Nephron progenitor cell (in vitro differentiated cells): ENCODE measurements around the gene COPE.
A peak's percentile ranks its signal among the peaks of the same experiment; 100 is the strongest.

Experiments
- DNase-seq: peaks from one replicate; pipeline ENCODE4 v3.0.0; 2021
- H3K27ac Mint-ChIP-seq: 2 replicates; pipeline ENCODE4 v1.8.0; 2021; ENCODE audit warnings: mild to moderate bottlenecking, moderate library complexity, mixed read lengths
- H3K27me3 Mint-ChIP-seq: 2 replicates; pipeline ENCODE4 v1.8.0; 2021; ENCODE audit warnings: mild to moderate bottlenecking, low read depth, mixed read lengths; ENCODE audit not compliant: poor library complexity
- H3K36me3 Mint-ChIP-seq: 2 replicates; pipeline ENCODE4 v1.8.0; 2021; ENCODE audit warnings: low read depth, mixed read lengths
- H3K4me1 Mint-ChIP-seq: 2 replicates; pipeline ENCODE4 v1.8.0; 2021; ENCODE audit warnings: mixed read lengths
- H3K4me3 Mint-ChIP-seq: 2 replicates; pipeline ENCODE4 v1.8.0; 2021; ENCODE audit warnings: mild to moderate bottlenecking, moderate library complexity, mixed read lengths
- H3K9me3 Mint-ChIP-seq: 2 replicates; pipeline ENCODE4 v1.8.0; 2021; ENCODE audit warnings: mild to moderate bottlenecking, moderate library complexity, mixed read lengths
- CTCF ChIP-seq: fragments of 200-600 bp; sonication (generic); IDR thresholded peaks from 2 replicates; pipeline ENCODE4 v1.5.0; 2021; ENCODE audit warnings: antibody characterized with exemption

The COPE gene

GRCh38 chr19:18854982-18855381 is 64.2 kb downstream of the COPE start:
- Mint-ChIP-seq H3K4me3 (no peak overlapping the region), H3K9me3 (no peaks in the 10 kb centered on the region), H3K27ac (no peak overlapping the region), H3K36me3 (peaks cover 44% of the 10 kb centered on the region), H3K4me1 (peaks cover 43% of the 10 kb centered on the region), H3K27me3 (peaks cover 2% of the 10 kb centered on the region)
- no peak for TF ChIP-seq CTCF
- DNase-seq: no peak

GRCh38 chr19:18853755-18854427 is 65.3 kb downstream of the COPE start:
- H3K4me1 Mint-ChIP-seq: peaks cover 54% of the 10 kb centered on the region
- no peak overlapping the region for H3K27ac Mint-ChIP-seq
- peaks cover 2% of the 10 kb centered on the region for H3K27me3 Mint-ChIP-seq
- H3K4me3 Mint-ChIP-seq: no peak overlapping the region
- TF ChIP-seq CTCF: no peak
- peaks cover 44% of the 10 kb centered on the region for H3K36me3 Mint-ChIP-seq
- no peak for DNase-seq
- no peaks in the 10 kb centered on the region for H3K9me3 Mint-ChIP-seq

- Mint-ChIP-seq H3K4me1 (peaks cover 66% of the 10 kb centered on the region), H3K27ac (no peak overlapping the region), H3K27me3 (peaks cover 2% of the 10 kb centered on the region), H3K9me3 (no peaks in the 10 kb centered on the region), H3K36me3 (peaks cover 36% of the 10 kb centered on the region), H3K4me3 (no peak overlapping the region)
- no peak for DNase-seq
- no peak for TF ChIP-seq CTCF
These were observed 66.5 kb downstream of the COPE start for GRCh38 chr19:18852648-18853047.

GRCh38 chr19:18851673-18852325 is 67.4 kb downstream of the COPE start:
- Mint-ChIP-seq H3K4me1 (peaks cover 75% of the 10 kb centered on the region), H3K4me3 (no peak overlapping the region), H3K36me3 (peaks cover 35% of the 10 kb centered on the region), H3K27me3 (peaks cover 2% of the 10 kb centered on the region), H3K9me3 (no peaks in the 10 kb centered on the region), H3K27ac (no peak overlapping the region)
- no peak for TF ChIP-seq CTCF
- DNase-seq: no peak

GRCh38 chr19:18850471-18851375 is 68.5 kb downstream of the COPE start:
- no peaks in the 10 kb centered on the region for H3K9me3 Mint-ChIP-seq
- no peak for TF ChIP-seq CTCF
- peaks cover 25% of the 10 kb centered on the region for H3K36me3 Mint-ChIP-seq
- H3K27ac Mint-ChIP-seq: peak overlapping the region; percentile 96
- H3K4me3 Mint-ChIP-seq: peak overlapping the region; percentile 71
- H3K27me3 Mint-ChIP-seq: peaks cover 2% of the 10 kb centered on the region
- DNase-seq: peak; percentile 77
- H3K4me1 Mint-ChIP-seq: peaks cover 79% of the 10 kb centered on the region
